Measurements from ENCODE around the gene GLOD5. TPM values are rescaled to one million over a fixed set of nuclear protein-coding genes. Genes with fewer than 3 reads are reported as not detected.

Gene GLOD5
- total RNA-seq, 4 donors from 2014 or later: not detected

DNA sequence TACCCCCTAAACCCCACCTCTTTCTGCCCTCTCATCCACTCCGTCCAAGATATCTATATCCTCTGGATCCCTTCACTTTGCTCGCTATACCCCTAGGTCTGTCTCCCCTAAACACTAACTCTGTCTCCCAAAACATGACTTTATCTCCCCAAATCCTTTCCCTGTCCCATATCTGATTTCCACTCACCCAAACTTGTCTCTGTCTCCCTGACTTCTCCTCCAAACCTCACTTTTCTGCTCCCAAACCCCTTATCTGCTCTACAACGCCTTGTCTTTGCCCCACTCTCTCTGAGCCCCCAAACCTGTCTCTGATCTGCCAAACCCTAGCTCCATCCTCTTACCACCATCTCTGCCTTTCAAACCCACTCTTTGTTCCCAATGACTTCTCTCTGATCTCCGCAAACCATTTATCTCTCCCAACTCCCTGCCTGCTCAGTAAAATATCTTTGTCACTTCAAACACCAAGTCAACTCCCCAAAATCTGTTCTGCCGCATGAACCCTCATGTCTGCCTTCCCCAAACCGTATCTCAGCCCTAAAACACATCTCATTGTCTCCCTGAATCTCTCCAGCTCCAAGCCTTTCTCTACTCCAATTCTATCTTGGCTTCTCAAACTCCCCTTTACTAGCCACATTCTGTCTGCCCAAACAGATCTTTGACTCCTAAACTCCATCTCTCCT is 25.4 kb downstream of the GLOD5 start:
- TF ChIP-seq, protein P1, sequence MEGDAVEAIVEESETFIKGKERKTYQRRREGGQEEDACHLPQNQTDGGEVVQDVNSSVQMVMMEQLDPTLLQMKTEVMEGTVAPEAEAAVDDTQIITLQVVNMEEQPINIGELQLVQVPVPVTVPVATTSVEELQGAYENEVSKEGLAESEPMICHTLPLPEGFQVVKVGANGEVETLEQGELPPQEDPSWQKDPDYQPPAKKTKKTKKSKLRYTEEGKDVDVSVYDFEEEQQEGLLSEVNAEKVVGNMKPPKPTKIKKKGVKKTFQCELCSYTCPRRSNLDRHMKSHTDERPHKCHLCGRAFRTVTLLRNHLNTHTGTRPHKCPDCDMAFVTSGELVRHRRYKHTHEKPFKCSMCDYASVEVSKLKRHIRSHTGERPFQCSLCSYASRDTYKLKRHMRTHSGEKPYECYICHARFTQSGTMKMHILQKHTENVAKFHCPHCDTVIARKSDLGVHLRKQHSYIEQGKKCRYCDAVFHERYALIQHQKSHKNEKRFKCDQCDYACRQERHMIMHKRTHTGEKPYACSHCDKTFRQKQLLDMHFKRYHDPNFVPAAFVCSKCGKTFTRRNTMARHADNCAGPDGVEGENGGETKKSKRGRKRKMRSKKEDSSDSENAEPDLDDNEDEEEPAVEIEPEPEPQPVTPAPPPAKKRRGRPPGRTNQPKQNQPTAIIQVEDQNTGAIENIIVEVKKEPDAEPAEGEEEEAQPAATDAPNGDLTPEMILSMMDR (IDR thresholded peaks at IDR 0.05; ENCODE audit: low read depth): no peak

DNA sequence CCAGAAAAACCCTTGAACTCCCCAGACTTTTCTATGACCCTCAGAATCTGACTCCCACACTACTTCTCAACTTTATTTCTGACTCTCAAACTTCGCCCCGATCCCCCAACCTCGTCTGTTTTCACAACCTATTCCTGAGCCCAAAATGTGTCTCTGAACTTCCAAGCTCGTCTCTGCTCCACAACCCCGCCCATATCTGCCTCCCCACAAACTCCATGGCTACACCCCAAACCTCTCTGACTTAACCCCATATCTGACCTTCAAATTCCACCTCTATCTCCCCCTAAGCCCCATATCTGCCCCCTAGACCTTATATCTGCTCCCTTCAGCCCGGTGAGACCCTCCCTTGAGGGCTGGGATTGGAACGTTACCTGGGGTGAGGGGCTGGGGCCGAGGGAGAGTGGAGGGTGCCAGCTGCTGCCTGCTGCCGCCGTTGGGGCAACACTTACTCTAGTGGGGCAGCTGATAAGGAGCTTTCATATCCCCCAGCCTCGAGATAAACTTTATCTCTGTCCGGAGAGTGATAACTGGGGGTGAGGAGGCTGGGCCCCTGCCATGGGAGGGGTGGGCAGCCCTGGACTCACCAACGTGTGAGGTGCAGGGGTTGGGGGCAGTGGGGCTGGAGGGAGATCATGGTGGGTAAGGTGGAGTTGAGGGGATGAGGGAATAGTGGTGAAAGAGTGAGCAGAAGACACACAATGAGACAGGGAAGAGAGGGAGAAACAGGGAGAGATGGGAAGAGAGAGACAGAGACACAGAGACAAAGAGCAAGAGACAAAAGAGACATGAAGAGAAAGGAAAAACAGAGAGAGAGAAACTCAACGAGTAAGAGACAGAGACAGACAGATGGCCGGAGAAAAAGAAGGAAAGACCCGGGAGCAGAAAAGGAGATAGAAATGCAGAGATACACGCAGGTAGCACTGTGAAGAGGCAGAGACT is 26.2 kb downstream of the GLOD5 start:
- TF ChIP-seq, protein P1 (IDR thresholded peaks at IDR 0.05; ENCODE audit: low read depth): no peak

DNA sequence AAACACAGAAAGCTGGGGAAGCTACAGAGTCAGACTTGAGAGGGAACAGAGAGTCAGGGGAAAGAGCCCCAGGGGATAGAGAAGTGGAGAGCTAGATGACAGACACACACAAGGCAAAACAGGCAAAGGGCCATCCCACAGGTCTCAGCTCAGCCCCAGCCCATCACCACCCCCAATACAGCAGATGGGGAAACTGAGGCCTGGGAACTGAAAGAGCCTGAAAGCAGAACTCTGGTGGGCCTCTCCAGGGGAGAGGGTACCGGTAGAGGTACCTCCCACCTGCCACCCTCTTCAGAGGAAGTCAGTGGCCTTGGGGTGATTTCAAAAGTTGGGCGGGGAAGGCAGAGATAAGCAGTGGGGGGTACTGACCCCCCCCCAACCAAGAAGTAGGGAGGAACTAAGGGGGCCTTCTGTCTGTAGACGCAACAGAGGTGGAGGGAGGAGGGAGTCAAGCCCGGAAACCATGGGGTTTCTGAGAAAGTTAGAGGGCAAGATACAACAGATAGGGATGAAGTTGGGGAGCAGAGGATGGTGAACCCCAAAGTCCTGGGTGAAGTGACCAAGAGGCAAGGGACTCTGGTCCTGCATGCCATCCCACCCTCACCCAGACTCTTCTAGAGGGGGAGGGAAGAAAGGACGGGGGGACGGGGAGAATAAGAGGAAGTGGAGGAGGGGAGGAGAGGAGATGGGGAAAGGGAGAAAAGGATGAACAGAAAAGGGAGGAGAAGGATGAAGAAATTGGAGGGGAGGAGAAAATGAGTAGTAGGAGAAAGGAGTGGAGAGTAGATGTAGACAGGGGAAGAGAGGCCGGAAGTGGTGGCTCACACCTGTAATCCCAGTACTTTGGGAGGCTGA is 28.0 kb downstream of the GLOD5 start:
- TF ChIP-seq, protein P1 (IDR thresholded peaks at IDR 0.05; ENCODE audit: low read depth): no peak

DNA sequence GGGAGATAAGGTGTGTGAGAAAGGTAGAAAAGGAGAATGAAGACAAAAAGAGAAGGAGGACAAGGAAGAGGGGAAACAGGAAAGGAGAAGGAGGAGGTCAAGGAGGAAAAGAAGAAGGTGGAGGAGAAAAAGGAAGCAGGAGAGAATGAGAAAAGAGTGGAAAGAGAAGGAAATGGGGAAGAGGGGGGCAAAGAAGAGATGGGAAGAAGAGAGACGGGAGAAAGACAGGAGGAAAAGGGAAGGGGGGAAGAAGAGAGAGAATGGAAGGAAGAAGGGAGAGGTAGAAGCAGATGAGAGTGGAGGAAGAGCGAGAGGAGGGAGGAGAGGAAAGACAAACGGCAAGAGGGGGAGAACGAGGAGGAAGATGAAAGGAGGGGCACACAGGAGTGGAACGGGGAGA is 28.9 kb downstream of the GLOD5 start:
- TF ChIP-seq, protein P1 (IDR thresholded peaks at IDR 0.05; ENCODE audit: low read depth): no peak

DNA sequence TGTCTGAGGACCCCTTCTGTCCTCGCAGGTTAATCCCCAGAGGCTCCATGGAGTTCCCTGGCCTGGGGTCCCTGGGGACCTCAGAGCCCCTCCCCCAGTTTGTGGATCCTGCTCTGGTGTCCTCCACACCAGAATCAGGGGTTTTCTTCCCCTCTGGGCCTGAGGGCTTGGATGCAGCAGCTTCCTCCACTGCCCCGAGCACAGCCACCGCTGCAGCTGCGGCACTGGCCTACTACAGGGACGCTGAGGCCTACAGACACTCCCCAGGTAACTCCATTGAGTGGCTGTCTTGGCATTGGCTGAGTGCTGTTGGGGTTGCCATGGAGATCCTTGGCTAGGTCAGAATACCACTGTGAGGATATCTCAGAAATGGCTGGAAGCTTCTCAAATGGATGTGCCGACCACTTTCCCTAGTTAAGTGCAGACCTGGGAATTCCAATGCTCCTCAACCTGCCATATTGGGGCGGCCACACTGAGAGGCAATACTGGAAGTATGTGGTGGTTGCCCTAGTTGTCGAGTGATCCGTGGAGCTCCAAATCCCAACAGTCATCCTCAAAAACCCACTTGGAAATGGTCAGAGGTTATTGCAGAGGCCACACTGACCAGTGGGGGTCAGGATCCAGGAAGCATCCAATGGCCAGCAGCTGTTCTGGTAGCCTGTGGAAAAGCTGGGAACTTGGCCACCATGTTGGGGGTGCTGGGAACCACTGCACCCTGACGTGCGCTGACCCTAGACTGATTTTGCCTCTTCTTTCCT is 29.7 kb downstream of the GLOD5 start:
- TF ChIP-seq, protein P1 (IDR thresholded peaks at IDR 0.05; ENCODE audit: low read depth): no peak

DNA sequence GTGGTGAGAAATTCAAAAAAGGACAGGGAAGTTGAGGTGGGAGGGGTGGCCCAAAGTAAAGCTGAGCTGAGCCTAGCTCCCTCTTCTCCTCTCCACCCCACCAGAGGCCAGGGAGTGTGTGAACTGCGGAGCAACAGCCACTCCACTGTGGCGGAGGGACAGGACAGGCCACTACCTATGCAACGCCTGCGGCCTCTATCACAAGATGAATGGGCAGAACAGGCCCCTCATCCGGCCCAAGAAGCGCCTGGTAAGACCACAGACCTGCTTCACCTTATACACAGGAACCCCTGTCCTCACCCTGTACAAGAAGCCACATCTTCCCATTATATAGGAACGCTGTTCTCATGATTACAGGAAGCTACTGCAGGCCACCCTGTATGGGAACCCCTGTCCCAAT is 30.7 kb downstream of the GLOD5 start:
- TF ChIP-seq, protein P1 (IDR thresholded peaks at IDR 0.05; ENCODE audit: low read depth): no peak
